Testis (tissue), 3 donors: ENCODE data around the gene ABLIM3. TPM values are rescaled to one million over a fixed set of nuclear protein-coding genes. Genes with fewer than 3 reads are reported as not detected.

Source experiments
- DNase-seq: peaks from one replicate; pipeline ENCODE4 v3.0.0-alpha.2; 2019
- H3K27ac ChIP-seq, 2 donors: fragments of 200-600 bp; sonication (generic); one replicate each; pipeline ENCODE4 v1.5.1; 2019
- H3K27me3 ChIP-seq: fragments of 200-600 bp; sonication (generic); one replicate; pipeline ENCODE4 v1.5.1; 2019
- H3K36me3 ChIP-seq: fragments of 200-600 bp; sonication (generic); one replicate; pipeline ENCODE4 v1.5.1; 2017; ENCODE audit warnings: low read depth; ENCODE audit errors: missing control alignments
- H3K4me1 ChIP-seq: fragments of 200-600 bp; sonication (generic); one replicate; pipeline ENCODE4 v1.5.1; 2019
- H3K4me3 ChIP-seq, 2 donors: fragments of 200-600 bp; sonication (generic); one replicate each; pipeline ENCODE4 v1.5.1; 2017 to 2019
- H3K9me3 ChIP-seq: fragments of 200-600 bp; sonication (generic); one replicate; pipeline ENCODE4 v1.5.1; 2017
- CTCF ChIP-seq, 3 experiments: fragments of 450-650 bp in 2 of 3; fragments of 200-600 bp in 1 of 3; sonication (generic) in 1 of 3; IDR thresholded peaks; one replicate each; pipeline ENCODE4 v1.5.1; 2016 to 2019; ENCODE audit warnings: antibody characterized with exemption in 3 of 3, mild to moderate bottlenecking in 2 of 3, moderate library complexity in 1 of 3
- POLR2A ChIP-seq: fragments of 450-650 bp; IDR thresholded peaks from one replicate; pipeline ENCODE4 v1.6.1; 2017; ENCODE audit warnings: antibody characterized with exemption, mild to moderate bottlenecking, moderate library complexity
- WGBS, 2 donors: methylation state at CpG; one replicate each; pipeline ENCODE4 v1.1.5; 2018; 5-methylcytosine and 5-hydroxymethylcytosine counted together
- intact Hi-C: fragments of 100-400 bp; cut with DNase I; formaldehyde crosslinking; loops from one replicate; pipeline ENCODE4 v1.15.1; 2023; ENCODE audit warnings: low total_unique reads
- polyA plus RNA-seq: library from polyadenylated mRNA; stranded (reverse); fragments of 350-450 nt; fragmentation: Illumina TruSeq; extraction: RNeasy Lipid Tissue Mini Kit (QIAGEN cat#74804); gene quantifications from one replicate; pipeline ENCODE4 v1.2.3, GENCODE V29; 2014; ENCODE audit warnings: low read depth, low replicate concordance; ENCODE audit not compliant: insufficient read depth
- total RNA-seq, 2 donors: library from RNA; depleted of rRNA; stranded (reverse); fragments of >200 nt; gene quantifications; one replicate each; pipeline ENCODE4 v1.2.3, GENCODE V29; 2016

ABLIM3 gene
- total and polyA plus RNA-seq, 3 donors from 2014 or later: 5.6 to 8.9 (median 7.6) TPM

- Histone ChIP-seq H3K9me3 (no peaks in the 10 kb centered on the region), H3K27ac (no peak overlapping the region), H3K4me1 (no peaks in the 10 kb centered on the region), H3K27me3 (no peaks in the 10 kb centered on the region), H3K4me3 (no peak overlapping the region), H3K36me3 (no peaks in the 10 kb centered on the region)
- no peak for DNase-seq
- WGBS, 2 donors: 87 to 89% methylated on average over 4 of the region's 4 CpGs
- TF ChIP-seq POLR2A (no peak), CTCF (IDR thresholded peaks at IDR 0.05) (no peak)
- intact Hi-C loops: no loop called here
Measured at GRCh38 chr5:149210968-149211490, 69.7 kb downstream of the ABLIM3 start.

- Histone ChIP-seq H3K4me3 (no peak overlapping the region), H3K4me1 (no peaks in the 10 kb centered on the region), H3K27me3 (no peaks in the 10 kb centered on the region), H3K36me3 (no peaks in the 10 kb centered on the region), H3K9me3 (no peaks in the 10 kb centered on the region), H3K27ac (no peak overlapping the region)
- no peak for DNase-seq
- intact Hi-C loops: no loop called here
- TF ChIP-seq CTCF (IDR thresholded peaks at IDR 0.05) (no peak), POLR2A (no peak)
Measured at GRCh38 chr5:149211566-149211965, 70.3 kb downstream of the ABLIM3 start.

- no peaks in the 10 kb centered on the region for H3K4me1 ChIP-seq
- no peaks in the 10 kb centered on the region for H3K27me3 ChIP-seq
- intact Hi-C loops: no loop called here
- no peak for DNase-seq
- TF ChIP-seq CTCF (IDR thresholded peaks at IDR 0.05) (no peak), POLR2A (no peak)
- H3K9me3 ChIP-seq: no peaks in the 10 kb centered on the region
- H3K36me3 ChIP-seq: no peaks in the 10 kb centered on the region
- H3K4me3 ChIP-seq: no peak overlapping the region
- 85 to 87% methylated on average over 7 of the region's 7 CpGs for WGBS, 2 donors
- H3K27ac ChIP-seq: no peak overlapping the region
Measured at GRCh38 chr5:149212198-149212951, 71.1 kb downstream of the ABLIM3 start.

- no peaks in the 10 kb centered on the region for H3K36me3 ChIP-seq
- H3K4me3 ChIP-seq: no peak overlapping the region
- no peak overlapping the region for H3K27ac ChIP-seq
- TF ChIP-seq POLR2A (no peak), CTCF (IDR thresholded peaks at IDR 0.05) (no peak)
- H3K4me1 ChIP-seq: no peaks in the 10 kb centered on the region
- DNase-seq: no peak
- intact Hi-C loops: no loop called here
- no peaks in the 10 kb centered on the region for H3K27me3 ChIP-seq
- WGBS, 2 donors: 82 to 87% methylated on average over 13 of the region's 13 CpGs
- H3K9me3 ChIP-seq: no peaks in the 10 kb centered on the region
Measured at GRCh38 chr5:149213264-149213880, 72.1 kb downstream of the ABLIM3 start.
